T-helper 2 cell treated with Interferon-gamma antibody and Interleukin-4, amounts not matched to agents 100 ng/mL and 5 ng/mL, for 36 hours (primary cell): ENCODE data around the gene DDX41. TPM values are rescaled to one million over a fixed set of nuclear protein-coding genes. Genes with fewer than 3 reads are reported as not detected.
"Not testable (repeated sequence)": the region's sequence is repeated elsewhere in the genome, so short reads cannot be mapped to it uniquely, and the experiment has no call there.

Experiments used
- intact Hi-C: fragments of 100-400 bp; cut with micrococcal nuclease; formaldehyde crosslinking; loops from one replicate; pipeline ENCODE4 v1.15.1; 2023
- total RNA-seq: library from RNA; stranded (reverse); gene quantifications from 2 replicates; pipeline ENCODE4 v1.2.3, GENCODE V29; 2022

Gene DDX41
- 116 and 120 TPM in 2 replicates for total RNA-seq

GRCh38 chr5:177516601-177517568, at the start of gene DDX41:
Gene DDX41 (minus strand): TSS chr5:177516961. CDS start chr5:177516945, 16 bp downstream.
- intact Hi-C loops = loop anchor here (1.0 to 5.0 kb wide), 4 partner anchors 20 to 160 kb away; partner anchors contain the start of genes FAM193B, PDLIM7, RGS14 and TMED9

- intact Hi-C loops = no loop called here
These were observed 48.3 kb upstream of the DDX41 start for GRCh38 chr5:177565046-177565445.

GRCh38 chr5:177559446-177559941, 42.7 kb upstream of the DDX41 start:
- intact Hi-C loops = not testable (repeated sequence)

- intact Hi-C loops = no loop called here
These were observed 41.0 kb upstream of the DDX41 start for GRCh38 chr5:177557796-177558195.

GRCh38 chr5:177557041-177557647, 40.4 kb upstream of the DDX41 start:
- intact Hi-C loops = no loop called here

GRCh38 chr5:177555665-177556064, 38.9 kb upstream of the DDX41 start:
- intact Hi-C loops = no loop called here

- intact Hi-C loops = no loop called here
These were observed 38.5 kb upstream of the DDX41 start for GRCh38 chr5:177555228-177555627.

- intact Hi-C loops = loop anchor here (1.0 to 5.0 kb wide), 3 partner anchors 37 to 57 kb away; partner anchors contain the start of genes PDLIM7 and TMED9
These were observed 37.8 kb upstream of the DDX41 start, which contains the start of gene FAM193B for GRCh38 chr5:177554474-177555111. Gene FAM193B (minus strand): TSS chr5:177554563. CDS start chr5:177554458, 105 bp downstream.

- intact Hi-C loops = loop anchor here (1.0 to 5.0 kb wide), 3 partner anchors 37 to 57 kb away; partner anchors contain the start of genes PDLIM7 and TMED9
These were observed 37.1 kb upstream of the DDX41 start for GRCh38 chr5:177553671-177554429.

GRCh38 chr5:177552839-177553455, 36.2 kb upstream of the DDX41 start:
- intact Hi-C loops = loop anchor here (5.0 kb wide), 1 partner anchor 56 kb away; the partner anchor contains the start of gene PDLIM7

GRCh38 chr5:177550122-177550521, 33.4 kb upstream of the DDX41 start:
- intact Hi-C loops = loop anchor here (5.0 kb wide), 1 partner anchor 53 kb away; the partner anchor contains the start of gene PDLIM7

- intact Hi-C loops = no loop called here
These were observed 31.7 kb upstream of the DDX41 start for GRCh38 chr5:177548495-177548894.

- intact Hi-C loops = no loop called here
These were observed 31.0 kb upstream of the DDX41 start for GRCh38 chr5:177547736-177548135.

GRCh38 chr5:177546258-177546741, 29.5 kb upstream of the DDX41 start:
- intact Hi-C loops = no loop called here

GRCh38 chr5:177545487-177546257, 28.9 kb upstream of the DDX41 start:
- intact Hi-C loops = no loop called here

GRCh38 chr5:177542816-177543465, 26.2 kb upstream of the DDX41 start:
- intact Hi-C loops = no loop called here

GRCh38 chr5:177540438-177540837, 23.7 kb upstream of the DDX41 start:
- intact Hi-C loops = no loop called here

GRCh38 chr5:177539411-177539810, 22.6 kb upstream of the DDX41 start:
- intact Hi-C loops = no loop called here
